DOHH2 (cell line): ENCODE data around the gene ETS1.

Experiments used
- CTCF ChIP-seq: fragments of 200-600 bp; sonication (generic); IDR thresholded peaks from one replicate; pipeline ENCODE4 v1.5.1; 2014; ENCODE audit warnings: antibody characterized with exemption, mild to moderate bottlenecking, low read depth, low read length; ENCODE audit not compliant: poor library complexity, severe bottlenecking
- EZH2phosphoT487 ChIP-seq: fragments of 200-600 bp; sonication (generic); IDR thresholded peaks from 2 replicates; pipeline ENCODE4 v1.6.1; 2017; ENCODE audit warnings: borderline replicate concordance, mild to moderate bottlenecking, antibody characterized with exemption, low read length, moderate library complexity, mixed read lengths

DNA sequence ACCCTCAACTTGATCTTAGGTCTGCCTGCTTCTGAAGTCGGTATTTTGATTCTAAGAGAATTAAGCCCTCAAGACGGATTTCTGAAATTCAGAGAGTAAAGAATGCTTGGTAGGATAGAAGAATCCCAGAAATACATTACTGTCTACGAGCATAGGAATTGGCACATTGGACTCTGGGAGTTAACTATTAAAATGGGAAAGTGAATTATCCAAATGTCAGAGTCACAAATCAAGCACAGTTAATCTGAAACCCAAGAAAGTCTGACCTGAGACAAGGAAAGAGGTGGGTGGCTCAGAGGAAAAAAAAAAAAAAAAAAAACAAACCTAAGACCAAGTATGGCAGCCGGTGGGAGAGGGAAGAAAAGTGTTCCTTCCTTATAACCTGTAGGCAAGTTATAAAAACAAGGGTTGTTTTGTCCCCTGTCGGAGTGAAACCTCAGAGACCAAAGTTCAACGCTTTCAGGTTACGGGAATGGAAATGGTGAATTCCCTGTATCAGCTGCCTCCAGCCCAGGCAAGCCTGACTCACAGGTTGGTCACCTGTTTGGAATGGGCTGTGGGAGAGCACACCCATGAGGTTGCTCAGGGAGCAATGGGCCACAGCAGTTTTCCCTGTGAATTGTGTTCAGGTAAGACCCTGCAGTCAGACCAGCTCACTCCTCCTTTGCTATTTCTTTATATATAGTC is 139.0 kb downstream of the ETS1 start:
- no peak for TF ChIP-seq CTCF
- TF ChIP-seq EZH2phosphoT487: no peak
